ENCODE measurements around the gene TAOK1. TPM values are rescaled to one million over a fixed set of nuclear protein-coding genes. Genes with fewer than 3 reads are reported as not detected.
A peak's percentile ranks its signal among the peaks of the same experiment; 100 is the strongest.

TAOK1 gene
- total and polyA plus RNA-seq, 9 of the 15 experiments (the other 6 are each of a cell fraction or from before 2014, with no cell fraction given) = 3.2 to 33.1 (median 16.5) TPM

DNA sequence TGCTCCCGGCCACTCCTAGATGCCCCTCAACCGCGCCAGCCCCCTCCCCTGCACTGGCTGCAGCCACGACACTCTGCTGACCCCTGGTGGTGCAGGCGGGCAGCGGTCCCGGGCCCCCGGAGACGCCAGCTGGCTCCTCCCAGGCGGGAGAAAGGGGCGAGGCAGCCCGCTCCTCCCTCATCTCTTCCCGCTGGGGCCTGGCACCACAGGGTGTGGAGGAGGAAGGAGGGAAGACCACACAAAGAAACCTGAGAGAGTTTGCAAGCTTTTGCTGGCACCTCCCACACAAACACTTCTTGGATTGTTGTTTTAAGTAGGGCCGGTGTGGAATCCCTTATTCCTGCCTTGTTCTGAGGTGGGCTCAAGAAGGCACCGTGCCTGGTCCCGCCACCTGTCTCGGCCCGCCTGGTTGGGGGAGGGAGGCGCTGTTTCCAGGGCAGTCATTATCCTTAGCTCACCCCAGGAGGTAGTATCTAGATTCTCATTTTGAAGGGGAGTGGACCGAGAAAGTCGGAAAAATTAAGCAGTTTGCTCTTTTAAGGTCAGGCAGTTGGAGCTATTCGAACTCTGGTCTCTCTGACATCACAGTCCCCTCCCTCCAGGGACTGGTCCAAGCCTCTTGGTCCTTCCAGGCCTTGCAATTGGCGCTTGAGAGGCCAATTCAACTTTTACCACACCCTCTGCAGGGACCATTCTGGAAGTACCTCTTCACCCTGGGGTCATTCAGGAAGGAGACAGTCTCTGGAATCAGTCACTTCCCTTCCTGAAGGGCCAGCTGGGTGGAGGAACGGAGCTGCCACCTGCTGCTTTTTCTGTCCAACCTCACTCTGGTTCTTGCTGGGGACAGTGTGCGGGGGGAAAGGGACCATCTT, 201.8 kb downstream of the TAOK1 start (continued):
- no peak for TF ChIP-seq IRF9 (tag; IDR thresholded peaks at IDR 0.05)
- no peak for TF ChIP-seq GABPB1 (CRISPR knock-in tag; IDR thresholded peaks at IDR 0.05)
- TF ChIP-seq ZBED1 (IDR thresholded peaks at IDR 0.05) = no peak
- TF ChIP-seq MYC (IDR thresholded peaks at IDR 0.05; ENCODE audit: low read depth, low read length) = peak; percentile 56
- TF ChIP-seq MYC (CRISPR knock-in tag; IDR thresholded peaks at IDR 0.05; ENCODE audit: borderline replicate concordance, low read depth) = no peak
- TF ChIP-seq, protein P1, sequence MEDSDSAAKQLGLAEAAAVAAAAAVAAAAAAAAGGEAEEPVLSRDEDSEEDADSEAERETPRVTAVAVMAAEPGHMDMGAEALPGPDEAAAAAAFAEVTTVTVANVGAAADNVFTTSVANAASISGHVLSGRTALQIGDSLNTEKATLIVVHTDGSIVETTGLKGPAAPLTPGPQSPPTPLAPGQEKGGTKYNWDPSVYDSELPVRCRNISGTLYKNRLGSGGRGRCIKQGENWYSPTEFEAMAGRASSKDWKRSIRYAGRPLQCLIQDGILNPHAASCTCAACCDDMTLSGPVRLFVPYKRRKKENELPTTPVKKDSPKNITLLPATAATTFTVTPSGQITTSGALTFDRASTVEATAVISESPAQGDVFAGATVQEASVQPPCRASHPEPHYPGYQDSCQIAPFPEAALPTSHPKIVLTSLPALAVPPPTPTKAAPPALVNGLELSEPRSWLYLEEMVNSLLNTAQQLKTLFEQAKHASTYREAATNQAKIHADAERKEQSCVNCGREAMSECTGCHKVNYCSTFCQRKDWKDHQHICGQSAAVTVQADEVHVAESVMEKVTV (CRISPR knock-in tag; IDR thresholded peaks at IDR 0.05) = peak; percentile 74
- TF ChIP-seq BCOR (IDR thresholded peaks at IDR 0.05) = 0 out of 2 replicates have a peak, but pooled peaks have one; percentile 13
- TF ChIP-seq, protein P2, sequence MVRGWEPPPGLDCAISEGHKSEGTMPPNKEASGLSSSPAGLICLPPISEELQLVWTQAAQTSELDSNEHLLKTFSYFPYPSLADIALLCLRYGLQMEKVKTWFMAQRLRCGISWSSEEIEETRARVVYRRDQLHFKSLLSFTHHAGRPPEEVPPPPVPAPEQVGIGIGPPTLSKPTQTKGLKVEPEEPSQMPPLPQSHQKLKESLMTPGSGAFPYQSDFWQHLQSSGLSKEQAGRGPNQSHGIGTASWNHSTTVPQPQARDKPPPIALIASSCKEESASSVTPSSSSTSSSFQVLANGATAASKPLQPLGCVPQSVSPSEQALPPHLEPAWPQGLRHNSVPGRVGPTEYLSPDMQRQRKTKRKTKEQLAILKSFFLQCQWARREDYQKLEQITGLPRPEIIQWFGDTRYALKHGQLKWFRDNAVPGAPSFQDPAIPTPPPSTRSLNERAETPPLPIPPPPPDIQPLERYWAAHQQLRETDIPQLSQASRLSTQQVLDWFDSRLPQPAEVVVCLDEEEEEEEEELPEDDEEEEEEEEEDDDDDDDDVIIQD (CRISPR knock-in tag; IDR thresholded peaks at IDR 0.05) = no peak
- TF ChIP-seq ESRRA (IDR thresholded peaks at IDR 0.05; ENCODE audit: borderline replicate concordance, low read depth) = peak; percentile 21; the same call in 1 of the 2 replicates
- TF ChIP-seq DNMT1 (IDR thresholded peaks at IDR 0.05) = no peak
- TF ChIP-seq EP400 (IDR thresholded peaks at IDR 0.05) = peak; percentile 45; the same call in 1 of the 2 replicates
- no peak; the same call in 1 of the 2 replicates for TF ChIP-seq LEF1 (IDR thresholded peaks at IDR 0.05)
- TF ChIP-seq REST (IDR thresholded peaks at IDR 0.05; ENCODE audit: borderline replicate concordance) = peak; percentile 80
- no peak for TF ChIP-seq REST (CRISPR knock-in tag; IDR thresholded peaks at IDR 0.05; ENCODE audit: low read depth)
- TF ChIP-seq ZNF354B (CRISPR knock-in tag; IDR thresholded peaks at IDR 0.05) = no peak
- no peak for TF ChIP-seq POLR2AphosphoS5 (IDR thresholded peaks at IDR 0.05; ENCODE audit: control insufficient read depth, insufficient read depth, low read depth, low read length)

All from K562 (cell line).